ENCODE results near the gene BUB3. TPM values are rescaled to one million over a fixed set of nuclear protein-coding genes. Genes with fewer than 3 reads are reported as not detected.

BUB3 gene
- total RNA-seq, 1 donor: 107 TPM

- Histone ChIP-seq H3K79me2 (ENCODE audit: insufficient read depth, low read length) (peaks cover 58% of the 10 kb centered on the region), H2AFZ (ENCODE audit: low read length) (peak overlapping the region; percentile 41), H3K27me3 (ENCODE audit: insufficient read depth, low read length) (peaks cover 31% of the 10 kb centered on the region), H3K36me3 (ENCODE audit: insufficient read depth, low read length) (peaks cover 28% of the 10 kb centered on the region), H3K4me1 (ENCODE audit: insufficient read depth, low read length) (peaks cover 38% of the 10 kb centered on the region), H4K20me1 (ENCODE audit: insufficient read depth, low read length) (peaks cover 39% of the 10 kb centered on the region), H3K4me3 (ENCODE audit: insufficient read depth, low read length) (peak overlapping the region; percentile 75), H3K4me2 (ENCODE audit: insufficient read depth, low read length) (peak overlapping the region; percentile 96), H3K9me3 (ENCODE audit: low read depth, low read length) (no peaks in the 10 kb centered on the region), H3K27ac (ENCODE audit: low read depth, low read length) (peak overlapping the region; percentile 51)
- TF ChIP-seq CTCF (IDR thresholded peaks at IDR 0.05; ENCODE audit: extremely low read depth, low read depth, low read length): no peak
- peak; percentile 95 for DNase-seq (ENCODE audit: insufficient read length, low spot score, missing footprints)
Observed at GRCh38 chr10:123154711-123155505, 706 bp downstream of the BUB3 start.

GRCh38 chr10:123156078-123156477 lies 1.9 kb downstream of the BUB3 start:
- peaks cover 69% of the 10 kb centered on the region for H3K79me2 ChIP-seq (ENCODE audit: insufficient read depth, low read length)
- peaks cover 39% of the 10 kb centered on the region for H4K20me1 ChIP-seq (ENCODE audit: insufficient read depth, low read length)
- peak overlapping the region; percentile 96 for H3K4me2 ChIP-seq (ENCODE audit: insufficient read depth, low read length)
- H3K4me1 ChIP-seq (ENCODE audit: insufficient read depth, low read length): peaks cover 38% of the 10 kb centered on the region
- H3K36me3 ChIP-seq (ENCODE audit: insufficient read depth, low read length): peaks cover 35% of the 10 kb centered on the region
- TF ChIP-seq CTCF (IDR thresholded peaks at IDR 0.05; ENCODE audit: extremely low read depth, low read depth, low read length): no peak
- no peaks in the 10 kb centered on the region for H3K9me3 ChIP-seq (ENCODE audit: low read depth, low read length)
- H3K4me3 ChIP-seq (ENCODE audit: insufficient read depth, low read length): peak overlapping the region; percentile 75
- peak overlapping the region; percentile 51 for H3K27ac ChIP-seq (ENCODE audit: low read depth, low read length)
- peaks cover 19% of the 10 kb centered on the region for H3K27me3 ChIP-seq (ENCODE audit: insufficient read depth, low read length)
- H2AFZ ChIP-seq (ENCODE audit: low read length): no peak overlapping the region
- DNase-seq (ENCODE audit: insufficient read length, low spot score, missing footprints): peak; percentile 17

DNA sequence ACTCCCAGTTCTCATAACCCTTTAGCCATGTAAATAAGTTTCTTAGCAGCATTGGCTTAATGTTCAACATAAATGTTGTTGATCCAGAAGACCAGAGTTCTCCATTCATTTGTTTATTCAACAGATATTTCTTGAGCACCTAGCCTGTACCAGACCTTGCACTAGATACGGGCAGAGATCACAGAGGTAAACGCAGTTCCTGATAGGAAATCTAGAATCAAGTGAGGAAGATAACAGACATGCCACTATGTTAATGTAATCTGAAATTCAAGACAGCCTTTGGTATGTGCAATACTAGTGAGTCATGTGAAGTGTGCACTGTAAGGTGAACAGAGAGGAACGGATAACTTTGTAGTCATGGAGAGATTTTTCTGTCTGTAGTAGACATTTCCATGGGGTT lies 3.0 kb downstream of the BUB3 start:
- DNase-seq (ENCODE audit: insufficient read length, low spot score, missing footprints): no peak

More for the DNA sequence above, 3.0 kb downstream of the BUB3 start:
- peak overlapping the region; percentile 51 for H3K27ac ChIP-seq (ENCODE audit: low read depth, low read length)
- peaks cover 45% of the 10 kb centered on the region for H3K36me3 ChIP-seq (ENCODE audit: insufficient read depth, low read length)
- H3K4me1 ChIP-seq (ENCODE audit: insufficient read depth, low read length): peaks cover 38% of the 10 kb centered on the region
- peak overlapping the region; percentile 96 for H3K4me2 ChIP-seq (ENCODE audit: insufficient read depth, low read length)
- peak overlapping the region; percentile 75 for H3K4me3 ChIP-seq (ENCODE audit: insufficient read depth, low read length)
- peaks cover 8% of the 10 kb centered on the region for H3K27me3 ChIP-seq (ENCODE audit: insufficient read depth, low read length)
- H3K9me3 ChIP-seq (ENCODE audit: low read depth, low read length): no peaks in the 10 kb centered on the region
- peaks cover 78% of the 10 kb centered on the region for H3K79me2 ChIP-seq (ENCODE audit: insufficient read depth, low read length)
- no peak for TF ChIP-seq CTCF (IDR thresholded peaks at IDR 0.05; ENCODE audit: extremely low read depth, low read depth, low read length)
- no peak overlapping the region for H2AFZ ChIP-seq (ENCODE audit: low read length)
- H4K20me1 ChIP-seq (ENCODE audit: insufficient read depth, low read length): peaks cover 39% of the 10 kb centered on the region
